DOHH2 (cell line): ENCODE results near the gene ITGAV.

Experiments used
- H3F3A ChIP-seq: fragments of 200-600 bp; sonication (generic), shearing (Covaris generic); 2 replicates; pipeline ENCODE4 v1.6.0; 2016; ENCODE audit warnings: antibody characterized with exemption, mild to moderate bottlenecking; ENCODE audit not compliant: control insufficient read depth, insufficient read depth
- H3K27ac ChIP-seq: fragments of 200-600 bp; sonication (generic); 2 replicates; pipeline ENCODE4 v1.5.1; 2014; ENCODE audit warnings: low read depth, mild to moderate bottlenecking, low read length, moderate library complexity
- H3K27me3 ChIP-seq: fragments of 200-600 bp; sonication (generic); 2 replicates; pipeline ENCODE4 v1.6.1; 2014; ENCODE audit warnings: mild to moderate bottlenecking, low read length, mixed read lengths; ENCODE audit not compliant: control insufficient read depth
- H3K36me3 ChIP-seq: fragments of 200-600 bp; sonication (generic); 2 replicates; pipeline ENCODE4 v1.6.1; 2014; ENCODE audit warnings: mild to moderate bottlenecking, low read length, moderate library complexity, mixed read lengths; ENCODE audit not compliant: control insufficient read depth
- H3K4me1 ChIP-seq: fragments of 200-600 bp; sonication (generic); 2 replicates; pipeline ENCODE4 v1.6.1; 2014; ENCODE audit warnings: mild to moderate bottlenecking, low read length, mixed read lengths; ENCODE audit not compliant: control insufficient read depth
- H3K4me2 ChIP-seq: fragments of 200-600 bp; sonication (generic); 2 replicates; pipeline ENCODE4 v1.6.0; 2014; ENCODE audit warnings: mild to moderate bottlenecking, low read length, moderate library complexity
- H3K4me3 ChIP-seq: fragments of 200-600 bp; sonication (generic); 2 replicates; pipeline ENCODE4 v1.5.1; 2014; ENCODE audit warnings: mild to moderate bottlenecking, low read length, mixed read lengths
- H3K79me2 ChIP-seq: fragments of 200-600 bp; sonication (generic); 2 replicates; pipeline ENCODE4 v1.6.1; 2014; ENCODE audit warnings: mild to moderate bottlenecking, low read length, mixed read lengths; ENCODE audit not compliant: control insufficient read depth
- H3K9me2 ChIP-seq: fragments of 200-600 bp; sonication (generic); replicated peaks from 2 replicates; pipeline ENCODE4 v1.6.1; 2014; ENCODE audit warnings: mild to moderate bottlenecking, low read length, mixed read lengths; ENCODE audit not compliant: control insufficient read depth
- H3K9me3 ChIP-seq: fragments of 200-600 bp; sonication (generic); 2 replicates; pipeline ENCODE4 v1.6.1; 2014; ENCODE audit warnings: antibody characterized with exemption, low read length, mixed read lengths; ENCODE audit not compliant: control insufficient read depth, insufficient read depth
- H4K20me1 ChIP-seq: fragments of 200-600 bp; sonication (generic); 2 replicates; pipeline ENCODE4 v1.6.0; 2014; ENCODE audit warnings: low read depth, mild to moderate bottlenecking, antibody characterized with exemption, low read length, moderate library complexity; ENCODE audit not compliant: control insufficient read depth, insufficient read depth
- EZH2phosphoT487 ChIP-seq: fragments of 200-600 bp; sonication (generic); IDR thresholded peaks from 2 replicates; pipeline ENCODE4 v1.6.1; 2017; ENCODE audit warnings: borderline replicate concordance, mild to moderate bottlenecking, antibody characterized with exemption, low read length, moderate library complexity, mixed read lengths
- TF ChIP-seq, protein P1 (sequence below): fragments of 200-600 bp; sonication (generic); IDR thresholded peaks from one replicate; pipeline ENCODE4 v1.5.1; 2014; ENCODE audit warnings: antibody characterized with exemption, mild to moderate bottlenecking, low read depth, low read length; ENCODE audit not compliant: poor library complexity, severe bottlenecking

Gene ITGAV

DNA sequence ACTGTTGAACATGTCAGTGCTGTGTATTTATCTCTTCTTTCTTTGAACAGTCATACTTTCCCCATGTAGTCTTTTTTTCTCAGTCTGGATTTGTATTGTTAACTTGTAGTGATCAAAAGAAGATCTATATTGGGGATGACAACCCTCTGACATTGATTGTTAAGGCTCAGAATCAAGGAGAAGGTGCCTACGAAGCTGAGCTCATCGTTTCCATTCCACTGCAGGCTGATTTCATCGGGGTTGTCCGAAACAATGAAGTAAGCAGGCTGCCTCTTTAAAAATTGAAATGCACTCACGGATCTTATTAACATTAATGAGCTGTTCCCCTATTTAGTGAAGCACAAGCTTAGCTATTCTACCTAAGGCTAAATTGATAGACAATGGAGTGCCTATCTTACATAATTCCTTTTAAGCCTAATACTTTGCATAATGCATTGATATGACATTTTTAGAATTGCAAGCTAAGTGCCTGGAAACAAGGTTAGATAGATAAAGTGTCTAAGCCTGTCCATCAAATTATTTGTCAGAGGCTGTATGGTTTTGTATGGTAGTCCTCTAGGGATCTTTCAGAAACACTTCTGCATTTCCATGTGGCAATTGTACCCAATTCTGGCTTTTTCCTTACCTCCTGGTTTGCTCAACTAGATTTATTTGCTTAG lies 74.7 kb downstream of the ITGAV start:
- peaks cover 50% of the 10 kb centered on the region for H3K36me3 ChIP-seq
- H3F3A ChIP-seq = no peaks in the 10 kb centered on the region
- H3K79me2 ChIP-seq = no peaks in the 10 kb centered on the region
- H3K27ac ChIP-seq = no peak overlapping the region
- TF ChIP-seq, protein P1, sequence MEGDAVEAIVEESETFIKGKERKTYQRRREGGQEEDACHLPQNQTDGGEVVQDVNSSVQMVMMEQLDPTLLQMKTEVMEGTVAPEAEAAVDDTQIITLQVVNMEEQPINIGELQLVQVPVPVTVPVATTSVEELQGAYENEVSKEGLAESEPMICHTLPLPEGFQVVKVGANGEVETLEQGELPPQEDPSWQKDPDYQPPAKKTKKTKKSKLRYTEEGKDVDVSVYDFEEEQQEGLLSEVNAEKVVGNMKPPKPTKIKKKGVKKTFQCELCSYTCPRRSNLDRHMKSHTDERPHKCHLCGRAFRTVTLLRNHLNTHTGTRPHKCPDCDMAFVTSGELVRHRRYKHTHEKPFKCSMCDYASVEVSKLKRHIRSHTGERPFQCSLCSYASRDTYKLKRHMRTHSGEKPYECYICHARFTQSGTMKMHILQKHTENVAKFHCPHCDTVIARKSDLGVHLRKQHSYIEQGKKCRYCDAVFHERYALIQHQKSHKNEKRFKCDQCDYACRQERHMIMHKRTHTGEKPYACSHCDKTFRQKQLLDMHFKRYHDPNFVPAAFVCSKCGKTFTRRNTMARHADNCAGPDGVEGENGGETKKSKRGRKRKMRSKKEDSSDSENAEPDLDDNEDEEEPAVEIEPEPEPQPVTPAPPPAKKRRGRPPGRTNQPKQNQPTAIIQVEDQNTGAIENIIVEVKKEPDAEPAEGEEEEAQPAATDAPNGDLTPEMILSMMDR = no peak
- no peak for TF ChIP-seq EZH2phosphoT487
- no peaks in the 10 kb centered on the region for H3K9me3 ChIP-seq
- no peaks in the 10 kb centered on the region for H3K27me3 ChIP-seq
- no peak overlapping the region for H3K4me3 ChIP-seq
- no peak overlapping the region for H3K4me2 ChIP-seq
- H4K20me1 ChIP-seq = no peaks in the 10 kb centered on the region
- no peaks in the 10 kb centered on the region for H3K4me1 ChIP-seq
- H3K9me2 ChIP-seq = no peaks in the 10 kb centered on the region

DNA sequence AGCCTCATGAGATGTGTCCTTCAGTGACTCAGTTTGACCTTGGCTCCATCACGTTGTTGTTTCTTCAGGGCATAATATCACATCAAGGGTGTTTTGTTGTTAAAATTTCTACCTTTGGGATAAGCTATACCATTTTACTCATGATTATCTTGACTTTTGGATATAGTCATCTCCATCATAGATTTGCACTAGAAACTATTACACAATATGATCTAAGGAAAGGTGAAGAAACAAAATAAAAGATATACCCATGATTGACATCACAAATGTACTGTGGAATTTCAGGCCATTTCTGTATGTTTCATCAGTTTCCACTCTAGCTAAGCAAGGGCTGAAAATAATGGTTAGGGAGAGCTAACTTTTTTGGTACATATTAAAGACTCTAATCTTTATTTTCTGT lies 79.3 kb downstream of the ITGAV start:
- H3K36me3 ChIP-seq = peaks cover 82% of the 10 kb centered on the region
- H3K4me1 ChIP-seq = no peaks in the 10 kb centered on the region
- H3F3A ChIP-seq = no peaks in the 10 kb centered on the region
- no peaks in the 10 kb centered on the region for H3K9me2 ChIP-seq
- no peak overlapping the region for H3K27ac ChIP-seq
- peaks cover 9% of the 10 kb centered on the region; the same call in 1 of the 2 replicates for H3K9me3 ChIP-seq
- no peak overlapping the region for H3K4me2 ChIP-seq
- no peaks in the 10 kb centered on the region for H3K79me2 ChIP-seq
- TF ChIP-seq EZH2phosphoT487 = no peak
- TF ChIP-seq, protein P1 = no peak
- no peaks in the 10 kb centered on the region for H3K27me3 ChIP-seq
- no peak overlapping the region for H3K4me3 ChIP-seq
- H4K20me1 ChIP-seq = no peaks in the 10 kb centered on the region

DNA sequence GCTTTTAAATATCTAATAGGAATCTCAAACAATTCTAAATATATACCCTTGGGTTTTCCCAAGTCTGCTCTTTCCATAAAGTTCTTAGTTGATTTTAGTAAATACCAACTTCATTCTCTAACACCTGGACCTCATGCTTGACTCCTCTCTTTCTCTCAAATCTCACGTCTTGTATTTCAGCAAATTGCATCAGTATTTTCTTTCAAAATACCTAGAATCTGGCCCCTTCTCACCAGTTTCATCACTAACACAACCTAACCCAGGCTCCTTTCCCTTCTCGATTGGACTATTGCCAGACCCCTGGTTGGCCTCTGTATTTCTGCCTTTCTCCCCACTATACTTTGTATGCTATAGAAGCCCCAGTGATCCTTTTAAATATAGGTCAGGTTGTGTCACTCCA lies 81.0 kb downstream of the ITGAV start:
- H3K4me1 ChIP-seq = no peaks in the 10 kb centered on the region
- H3K9me2 ChIP-seq = no peaks in the 10 kb centered on the region
- TF ChIP-seq, protein P1 = no peak
- H3K27ac ChIP-seq = no peak overlapping the region
- H4K20me1 ChIP-seq = no peaks in the 10 kb centered on the region
- H3F3A ChIP-seq = no peaks in the 10 kb centered on the region
- H3K4me3 ChIP-seq = no peak overlapping the region
- no peaks in the 10 kb centered on the region for H3K79me2 ChIP-seq
- peaks cover 81% of the 10 kb centered on the region for H3K36me3 ChIP-seq
- no peaks in the 10 kb centered on the region for H3K27me3 ChIP-seq
- H3K4me2 ChIP-seq = no peak overlapping the region
- peaks cover 9% of the 10 kb centered on the region; the same call in 1 of the 2 replicates for H3K9me3 ChIP-seq
